HEK293T (cell line): ENCODE measurements around the gene TBX1.

Experiments
- FOXK2 ChIP-seq: fragments of 450-650 bp; IDR thresholded peaks from 2 replicates; pipeline ENCODE4 v1.6.1; 2016; ENCODE audit warnings: mild to moderate bottlenecking
- HDGF ChIP-seq: fragments of 450-650 bp; IDR thresholded peaks from 2 replicates; pipeline ENCODE4 v1.6.1; 2017; ENCODE audit warnings: antibody characterized with exemption, borderline replicate concordance
- NFRKB ChIP-seq: fragments of 450-650 bp; IDR thresholded peaks from 2 replicates; pipeline ENCODE4 v1.6.1; 2016; ENCODE audit warnings: mild to moderate bottlenecking, moderate library complexity
- SP1 ChIP-seq: fragments of 450-650 bp; IDR thresholded peaks from 2 replicates; pipeline ENCODE4 v1.6.1; 2017
- SUZ12 ChIP-seq: fragments of 450-650 bp; IDR thresholded peaks from 2 replicates; pipeline ENCODE4 v1.6.1; 2016; ENCODE audit warnings: mild to moderate bottlenecking

GRCh38 chr22:19716041-19716828 is 44.3 kb upstream of the TBX1 start:
- TF ChIP-seq SP1 (no peak), FOXK2 (no peak), NFRKB (no peak), HDGF (no peak), SUZ12 (no peak)
